CD4-positive, alpha-beta T cell (primary cell): Measurements from ENCODE around the gene PLA2G4D. TPM values are rescaled to one million over a fixed set of nuclear protein-coding genes. Genes with fewer than 3 reads are reported as not detected.

Experiments used
- ATAC-seq: fragments of 200-7000 bp; cut with Tn5 transposase; one replicate; pipeline ENCODE4 v1.10.0; 2022; ENCODE audit warnings: mild to moderate bottlenecking; ENCODE audit not compliant: poor library complexity
- CTCF ChIA-PET: fragments of 350-600 bp; sonication (Branson Sonifier 250); formaldehyde crosslinking; loops from one replicate; lab custom pipeline; 2021; ENCODE audit warnings: antibody characterized with exemption, inconsistent platforms; lab: Charles Lee
- POLR2A ChIA-PET: fragments of 350-600 bp; sonication (Branson Sonifier 250); formaldehyde crosslinking; loops from one replicate; lab custom pipeline; 2021; ENCODE audit warnings: antibody characterized with exemption, inconsistent platforms; lab: Charles Lee
- DNase-seq, 14 experiments: peaks; one replicate each; pipeline ENCODE4 v3.0.0-alpha.2; 2013 to 2020; ENCODE audit warnings: mixed read lengths in 2 of 14
- H3K27ac ChIP-seq, 2 donors: one replicate each; pipeline versions ENCODE4 v1.5.1 to v1.7.0; 2013; ENCODE audit warnings: low read length in 2 of 2, low read depth in 1 of 2, mild to moderate bottlenecking in 1 of 2
- H3K27me3 ChIP-seq, 2 experiments: 1 replicate in 1 of 2; 2 replicates in 1 of 2; pipeline versions ENCODE4 v1.6.1 to v1.7.0; 2013; ENCODE audit warnings: low read length in 2 of 2, control low read depth in 1 of 2, mild to moderate bottlenecking in 1 of 2, moderate library complexity in 1 of 2; ENCODE audit not compliant: insufficient read depth in 2 of 2, control insufficient read depth in 1 of 2
- H3K36me3 ChIP-seq: one replicate; pipeline ENCODE4 v1.6.1; 2013; ENCODE audit warnings: low read length, control low read depth; ENCODE audit not compliant: insufficient read depth
- H3K4me1 ChIP-seq: one replicate; pipeline ENCODE4 v1.6.1; 2013; ENCODE audit warnings: low read length, control low read depth; ENCODE audit not compliant: insufficient read depth
- H3K4me3 ChIP-seq: one replicate; pipeline ENCODE4 v1.5.1; 2013; ENCODE audit warnings: mild to moderate bottlenecking, low read length, moderate library complexity
- H3K9me3 ChIP-seq, 2 experiments: 1 replicate in 1 of 2; 2 replicates in 1 of 2; pipeline versions ENCODE4 v1.6.1 to v1.7.0; 2013; ENCODE audit warnings: low read length in 2 of 2, mild to moderate bottlenecking in 2 of 2, control low read depth in 1 of 2, moderate library complexity in 1 of 2; ENCODE audit not compliant: control insufficient read depth in 1 of 2, insufficient read depth in 1 of 2
- H3K27ac Mint-ChIP-seq: one replicate; pipeline ENCODE4 v1.8.0; 2020; ENCODE audit warnings: mixed read lengths
- H3K27me3 Mint-ChIP-seq: one replicate; pipeline ENCODE4 v1.8.0; 2021; ENCODE audit warnings: mixed read lengths
- H3K36me3 Mint-ChIP-seq: one replicate; pipeline ENCODE4 v1.8.0; 2021; ENCODE audit warnings: low read depth, mixed read lengths
- H3K4me1 Mint-ChIP-seq: one replicate; pipeline ENCODE4 v1.8.0; 2021; ENCODE audit warnings: low read depth, mixed read lengths
- H3K4me3 Mint-ChIP-seq: one replicate; pipeline ENCODE4 v1.8.0; 2020; ENCODE audit warnings: mild to moderate bottlenecking, mixed read lengths
- H3K9me3 Mint-ChIP-seq: one replicate; pipeline ENCODE4 v1.8.0; 2020; ENCODE audit warnings: mixed read lengths
- CTCF ChIP-seq: fragments of 200-600 bp; IDR thresholded peaks from one replicate; pipeline ENCODE4 v1.8.0; 2022; ENCODE audit warnings: antibody characterized with exemption, mild to moderate bottlenecking
- intact Hi-C, 2 experiments: fragments of 100-400 bp; cut with DNase I in 1 of 2; cut with micrococcal nuclease in 1 of 2; formaldehyde crosslinking; loops; one replicate each; pipeline versions ENCODE4 v1.15.1 to v1.9.0; 2023 to 2025; cut with DNase I, micrococcal nuclease
- total RNA-seq, 174 experiments: library from RNA in 2 of 174; stranded (reverse) in 2 of 174; gene quantifications; one replicate each; pipeline ENCODE4 v1.2.3 and lab custom pipeline; 2021 to 2026

Gene PLA2G4D
- total RNA-seq, 2 experiments from 2014 or later = not detected

- no peak for TF ChIP-seq CTCF
- intact Hi-C loops = no loop called here
- Mint-ChIP-seq H3K4me1 (no peaks in the 10 kb centered on the region), H3K27ac (no peak overlapping the region), H3K27me3 (peaks cover 5% of the 10 kb centered on the region), H3K4me3 (no peak overlapping the region), H3K9me3 (no peaks in the 10 kb centered on the region), H3K36me3 (no peaks in the 10 kb centered on the region)
- CTCF ChIA-PET = no interaction called here
- Histone ChIP-seq H3K4me1 (no peaks in the 10 kb centered on the region), H3K27ac (no peak overlapping the region), H3K27me3 (no peaks in the 10 kb centered on the region), H3K9me3 (peaks cover 0 to 5% of the 10 kb centered on the region in 2 experiments), H3K36me3 (no peaks in the 10 kb centered on the region), H3K4me3 (no peak overlapping the region)
- no peak for ATAC-seq
- no peak for DNase-seq
- POLR2A ChIA-PET = interaction anchor here (0.5 to 1.2 kb wide), 2 partner anchors 18 to 83 kb away, joined by 3 read pairs; no protein-coding TSS in a partner anchor
Observed at GRCh38 chr15:42073418-42073817, 20.9 kb downstream of the PLA2G4D start.

- no peaks in the 10 kb centered on the region for H3K4me1 ChIP-seq
- no peaks in the 10 kb centered on the region for H3K27me3 ChIP-seq
- H3K4me1 Mint-ChIP-seq = no peaks in the 10 kb centered on the region
- POLR2A ChIA-PET = no interaction called here
- peaks cover 6 to 9% of the 10 kb centered on the region in 2 experiments for H3K9me3 ChIP-seq
- CTCF ChIA-PET = no interaction called here
- H3K27ac Mint-ChIP-seq = no peak overlapping the region
- TF ChIP-seq CTCF = no peak
- H3K36me3 Mint-ChIP-seq = no peaks in the 10 kb centered on the region
- ATAC-seq (no peak), DNase-seq (no peak)
- H3K9me3 Mint-ChIP-seq = peaks cover 2% of the 10 kb centered on the region
- intact Hi-C loops = no loop called here
- no peak overlapping the region for H3K4me3 Mint-ChIP-seq
- H3K27ac ChIP-seq = no peak overlapping the region
- no peak overlapping the region for H3K4me3 ChIP-seq
- H3K36me3 ChIP-seq = no peaks in the 10 kb centered on the region
- peaks cover 5% of the 10 kb centered on the region for H3K27me3 Mint-ChIP-seq
Observed at GRCh38 chr15:42072141-42072685, 22.1 kb downstream of the PLA2G4D start.

- intact Hi-C loops = no loop called here
- ChIA-PET POLR2A (no interaction called here), CTCF (no interaction called here)
- Histone ChIP-seq H3K9me3 (peaks cover 6 to 12% of the 10 kb centered on the region in 2 experiments), H3K27me3 (no peaks in the 10 kb centered on the region), H3K36me3 (no peaks in the 10 kb centered on the region), H3K4me1 (no peaks in the 10 kb centered on the region), H3K4me3 (no peak overlapping the region), H3K27ac (no peak overlapping the region)
- Mint-ChIP-seq H3K4me3 (no peak overlapping the region), H3K27me3 (peaks cover 7% of the 10 kb centered on the region), H3K27ac (no peak overlapping the region), H3K9me3 (peaks cover 2% of the 10 kb centered on the region), H3K36me3 (no peaks in the 10 kb centered on the region), H3K4me1 (no peaks in the 10 kb centered on the region)
- DNase-seq (no peak), ATAC-seq (no peak)
- no peak for TF ChIP-seq CTCF
Observed at GRCh38 chr15:42071717-42072116, 22.6 kb downstream of the PLA2G4D start.
